Measurements from ENCODE around the gene USP5.

Gene USP5

DNA sequence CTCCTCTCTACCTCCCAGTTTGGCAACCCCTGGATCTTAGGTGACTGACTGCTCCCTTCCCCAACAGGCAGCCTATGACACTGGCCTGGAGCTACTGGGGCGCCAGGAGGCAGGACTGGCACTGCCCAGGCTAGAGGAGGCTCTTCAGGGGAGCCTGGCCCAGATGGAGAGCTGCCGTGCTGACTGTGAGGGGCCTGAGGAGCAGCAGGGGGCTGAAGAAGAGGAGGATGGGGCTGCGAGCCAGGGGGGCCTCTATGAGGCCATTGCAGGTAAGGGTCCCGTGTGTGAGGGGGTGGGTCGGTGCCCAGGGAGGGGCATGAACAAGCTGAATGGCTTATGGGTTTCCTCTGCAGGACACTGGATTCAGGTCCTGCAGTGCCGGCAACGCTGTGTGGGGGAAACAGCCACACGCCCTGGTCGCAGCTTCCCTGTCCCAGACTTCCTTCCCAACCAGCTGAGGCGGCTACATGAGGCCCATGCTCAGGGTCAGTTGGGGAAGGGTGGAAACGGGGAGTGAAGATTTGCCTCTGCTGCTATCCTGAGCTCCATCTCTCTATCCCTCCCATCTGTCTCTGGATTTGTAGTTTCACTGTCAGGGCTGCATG is 21.6 kb upstream of the USP5 start:
- no peak for DNase-seq (ENCODE audit: insufficient read length, low spot score)
- TF ChIP-seq, protein P1, sequence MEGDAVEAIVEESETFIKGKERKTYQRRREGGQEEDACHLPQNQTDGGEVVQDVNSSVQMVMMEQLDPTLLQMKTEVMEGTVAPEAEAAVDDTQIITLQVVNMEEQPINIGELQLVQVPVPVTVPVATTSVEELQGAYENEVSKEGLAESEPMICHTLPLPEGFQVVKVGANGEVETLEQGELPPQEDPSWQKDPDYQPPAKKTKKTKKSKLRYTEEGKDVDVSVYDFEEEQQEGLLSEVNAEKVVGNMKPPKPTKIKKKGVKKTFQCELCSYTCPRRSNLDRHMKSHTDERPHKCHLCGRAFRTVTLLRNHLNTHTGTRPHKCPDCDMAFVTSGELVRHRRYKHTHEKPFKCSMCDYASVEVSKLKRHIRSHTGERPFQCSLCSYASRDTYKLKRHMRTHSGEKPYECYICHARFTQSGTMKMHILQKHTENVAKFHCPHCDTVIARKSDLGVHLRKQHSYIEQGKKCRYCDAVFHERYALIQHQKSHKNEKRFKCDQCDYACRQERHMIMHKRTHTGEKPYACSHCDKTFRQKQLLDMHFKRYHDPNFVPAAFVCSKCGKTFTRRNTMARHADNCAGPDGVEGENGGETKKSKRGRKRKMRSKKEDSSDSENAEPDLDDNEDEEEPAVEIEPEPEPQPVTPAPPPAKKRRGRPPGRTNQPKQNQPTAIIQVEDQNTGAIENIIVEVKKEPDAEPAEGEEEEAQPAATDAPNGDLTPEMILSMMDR (IDR thresholded peaks at IDR 0.05; ENCODE audit: insufficient read depth, missing control alignments): no peak
- FAIRE-seq: no peak

DNA sequence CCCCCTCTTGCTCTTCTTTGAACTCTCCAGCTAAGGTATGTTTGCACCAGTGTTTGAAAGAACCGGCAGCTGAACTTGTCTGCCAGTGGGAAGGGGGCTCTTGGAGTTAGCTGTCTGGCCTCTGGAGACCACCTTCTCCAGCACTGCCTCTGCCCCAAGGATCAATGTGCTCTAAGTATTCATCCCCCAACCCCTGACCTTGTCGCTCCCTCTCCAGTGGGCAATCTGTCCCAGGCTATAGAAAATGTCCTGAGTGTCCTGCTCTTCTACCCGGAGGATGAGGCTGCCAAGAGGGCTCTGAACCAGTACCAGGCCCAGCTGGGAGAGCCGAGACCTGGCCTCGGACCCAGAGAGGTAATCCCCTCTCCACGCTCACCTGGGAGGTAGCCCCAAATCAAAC is 21.0 kb upstream of the USP5 start:
- no peak for FAIRE-seq
- TF ChIP-seq, protein P1 (IDR thresholded peaks at IDR 0.05; ENCODE audit: insufficient read depth, missing control alignments): no peak

GRCh38 chr12:6831450-6831995 is 20.4 kb upstream of the USP5 start:
- FAIRE-seq: no peak
- TF ChIP-seq, protein P1 (IDR thresholded peaks at IDR 0.05; ENCODE audit: insufficient read depth, missing control alignments): no peak
- DNase-seq (ENCODE audit: insufficient read length, low spot score): no peak

More for the DNA sequence above, 21.0 kb upstream of the USP5 start:
- DNase-seq (ENCODE audit: insufficient read length, low spot score): no peak

- TF ChIP-seq, protein P1 (IDR thresholded peaks at IDR 0.05; ENCODE audit: insufficient read depth, missing control alignments): no peak
- FAIRE-seq (no peak), DNase-seq (ENCODE audit: insufficient read length, low spot score) (no peak)
Observed at GRCh38 chr12:6832125-6832524, 19.8 kb upstream of the USP5 start.

- FAIRE-seq: no peak
- TF ChIP-seq, protein P1 (IDR thresholded peaks at IDR 0.05; ENCODE audit: insufficient read depth, missing control alignments): no peak
- DNase-seq (ENCODE audit: insufficient read length, low spot score): no peak
Observed at GRCh38 chr12:6833189-6833890, 18.6 kb upstream of the USP5 start.

DNA sequence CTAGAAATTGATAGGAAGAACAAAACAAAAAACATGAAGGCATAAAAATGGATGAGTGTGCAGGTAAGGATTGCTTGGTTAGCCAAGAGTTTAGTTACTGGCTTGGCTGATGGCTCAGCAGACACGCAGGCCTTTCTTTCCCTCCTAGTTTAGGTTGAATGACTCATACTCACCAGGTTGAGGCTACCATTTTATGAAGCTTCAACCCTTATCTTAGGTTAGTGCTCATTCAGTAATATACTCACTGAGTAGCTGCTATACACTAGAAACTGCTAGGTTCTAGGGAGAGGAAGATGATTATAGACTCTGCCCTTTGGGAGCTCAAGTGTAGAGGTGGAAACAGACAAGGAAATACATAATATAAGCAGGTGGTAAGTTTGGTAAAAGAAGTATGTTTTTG is 17.7 kb upstream of the USP5 start:
- TF ChIP-seq, protein P1 (IDR thresholded peaks at IDR 0.05; ENCODE audit: insufficient read depth, missing control alignments): no peak
- no peak for DNase-seq (ENCODE audit: insufficient read length, low spot score)
- peak; percentile 63 for FAIRE-seq

DNA sequence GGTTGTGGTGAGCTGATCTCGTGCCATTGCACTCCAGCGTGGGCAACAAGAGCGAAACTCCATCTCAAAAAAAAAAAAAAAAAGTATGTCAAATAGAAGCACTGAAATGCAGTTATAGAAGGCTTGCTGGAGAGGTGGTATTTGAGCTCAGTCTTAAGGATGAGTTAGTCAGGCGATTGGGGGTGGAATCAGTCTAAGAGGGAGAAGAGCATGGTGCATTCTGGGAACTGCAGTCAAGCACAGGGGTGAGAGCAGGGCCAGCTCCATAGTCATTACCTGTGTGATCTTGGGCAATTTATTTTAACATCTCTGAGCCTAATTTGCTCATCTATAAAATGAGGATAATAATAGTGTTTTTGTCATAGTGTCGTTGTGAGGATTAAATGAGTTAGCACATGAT is 17.1 kb upstream of the USP5 start:
- no peak for DNase-seq (ENCODE audit: insufficient read length, low spot score)
- TF ChIP-seq, protein P1 (IDR thresholded peaks at IDR 0.05; ENCODE audit: insufficient read depth, missing control alignments): no peak
- FAIRE-seq: no peak

Measured in D721Med (cell line).